Measurements from ENCODE around the gene COLEC12. TPM values are rescaled to one million over a fixed set of nuclear protein-coding genes. Genes with fewer than 3 reads are reported as not detected.

The COLEC12 gene
- total and polyA plus RNA-seq, 8 donors = 0.35 to 5.5 (median 1.3) TPM

- no peak for ATAC-seq
- DNase-seq = no peak
- 57 to 59% methylated on average over 1 of the region's 1 CpG for WGBS, 2 donors
- Histone ChIP-seq H3K4me3 (no peak overlapping the region), H3K4me1 (peaks cover 0 to 7% (median 0%) of the 10 kb centered on the region in 3 donors), H3K36me3 (no peaks in the 10 kb centered on the region), H3K9me3 (no peaks in the 10 kb centered on the region), H3K27me3 (no peaks in the 10 kb centered on the region), H3K27ac (no peak overlapping the region)
- TF ChIP-seq, protein P1, sequence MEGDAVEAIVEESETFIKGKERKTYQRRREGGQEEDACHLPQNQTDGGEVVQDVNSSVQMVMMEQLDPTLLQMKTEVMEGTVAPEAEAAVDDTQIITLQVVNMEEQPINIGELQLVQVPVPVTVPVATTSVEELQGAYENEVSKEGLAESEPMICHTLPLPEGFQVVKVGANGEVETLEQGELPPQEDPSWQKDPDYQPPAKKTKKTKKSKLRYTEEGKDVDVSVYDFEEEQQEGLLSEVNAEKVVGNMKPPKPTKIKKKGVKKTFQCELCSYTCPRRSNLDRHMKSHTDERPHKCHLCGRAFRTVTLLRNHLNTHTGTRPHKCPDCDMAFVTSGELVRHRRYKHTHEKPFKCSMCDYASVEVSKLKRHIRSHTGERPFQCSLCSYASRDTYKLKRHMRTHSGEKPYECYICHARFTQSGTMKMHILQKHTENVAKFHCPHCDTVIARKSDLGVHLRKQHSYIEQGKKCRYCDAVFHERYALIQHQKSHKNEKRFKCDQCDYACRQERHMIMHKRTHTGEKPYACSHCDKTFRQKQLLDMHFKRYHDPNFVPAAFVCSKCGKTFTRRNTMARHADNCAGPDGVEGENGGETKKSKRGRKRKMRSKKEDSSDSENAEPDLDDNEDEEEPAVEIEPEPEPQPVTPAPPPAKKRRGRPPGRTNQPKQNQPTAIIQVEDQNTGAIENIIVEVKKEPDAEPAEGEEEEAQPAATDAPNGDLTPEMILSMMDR (IDR thresholded peaks at IDR 0.05) = no peak
- intact Hi-C loops (cut with DNase I) = no loop called here
- no peak for FAIRE-seq
Measured at GRCh38 chr18:320155-320554, 180.3 kb downstream of the COLEC12 start.

GRCh38 chr18:319720-320119 is 180.8 kb downstream of the COLEC12 start:
- FAIRE-seq (no peak), DNase-seq (no peak), ATAC-seq (no peak)
- H3K36me3 ChIP-seq = no peaks in the 10 kb centered on the region
- peaks cover 0 to 7% (median 0%) of the 10 kb centered on the region in 3 donors for H3K4me1 ChIP-seq
- H3K4me3 ChIP-seq = no peak overlapping the region
- no peak overlapping the region for H3K27ac ChIP-seq
- TF ChIP-seq, protein P1 (IDR thresholded peaks at IDR 0.05) = no peak
- 92 to 94% methylated on average over 5 of the region's 5 CpGs for WGBS, 2 donors
- no peaks in the 10 kb centered on the region for H3K9me3 ChIP-seq
- intact Hi-C loops (cut with DNase I) = no loop called here
- no peaks in the 10 kb centered on the region for H3K27me3 ChIP-seq

GRCh38 chr18:318791-319291 is 181.7 kb downstream of the COLEC12 start:
- ATAC-seq = no peak
- DNase-seq = no peak
- Histone ChIP-seq H3K27ac (no peak overlapping the region), H3K4me1 (peaks cover 0 to 7% (median 0%) of the 10 kb centered on the region in 3 donors), H3K27me3 (no peaks in the 10 kb centered on the region), H3K9me3 (no peaks in the 10 kb centered on the region), H3K36me3 (no peaks in the 10 kb centered on the region), H3K4me3 (no peak overlapping the region)
- intact Hi-C loops (cut with DNase I) = no loop called here
- TF ChIP-seq, protein P1 (IDR thresholded peaks at IDR 0.05) = no peak
- 82 to 90% methylated on average over 9 of the region's 9 CpGs for WGBS, 2 donors
- FAIRE-seq = no peak

- Histone ChIP-seq H3K36me3 (no peaks in the 10 kb centered on the region), H3K27me3 (no peaks in the 10 kb centered on the region), H3K27ac (no peak overlapping the region), H3K9me3 (no peaks in the 10 kb centered on the region), H3K4me1 (peaks cover 0 to 3% (median 0%) of the 10 kb centered on the region in 3 donors), H3K4me3 (no peak overlapping the region)
- WGBS, 2 donors = 95 to 99% methylated on average over 4 to 6 of the region's 6 CpGs
- no peak for DNase-seq
- no peak for ATAC-seq
- FAIRE-seq = no peak
- intact Hi-C loops (cut with DNase I) = no loop called here
- TF ChIP-seq, protein P1 (IDR thresholded peaks at IDR 0.05) = no peak
Measured at GRCh38 chr18:317618-318017, 182.9 kb downstream of the COLEC12 start.

DNA sequence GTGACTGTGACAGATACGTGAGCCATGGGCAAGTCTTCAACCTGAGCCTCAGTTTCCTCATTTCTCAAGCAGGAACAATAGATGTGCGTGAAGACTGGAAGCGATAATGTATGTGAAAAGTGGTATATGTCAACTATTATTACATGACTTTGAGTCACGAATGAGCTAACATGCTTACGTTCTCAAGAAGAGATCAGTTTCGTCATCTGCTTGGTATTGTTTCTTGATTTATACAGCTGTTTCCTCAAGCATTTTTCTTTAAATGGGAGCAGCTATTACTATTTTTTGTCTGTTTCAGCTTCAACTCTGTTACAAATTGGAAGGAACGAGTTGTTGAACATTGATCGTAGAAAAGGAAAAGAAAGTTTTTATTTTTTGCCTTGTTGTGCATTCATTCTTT is 184.1 kb downstream of the COLEC12 start:
- no peak for FAIRE-seq
- WGBS, 2 donors = 81 to 83% methylated on average over 8 of the region's 8 CpGs
- no peaks in the 10 kb centered on the region for H3K36me3 ChIP-seq
- H3K4me3 ChIP-seq = no peak overlapping the region
- H3K27ac ChIP-seq = no peak overlapping the region
- H3K4me1 ChIP-seq = no peaks in the 10 kb centered on the region
- intact Hi-C loops (cut with DNase I) = no loop called here
- TF ChIP-seq, protein P1 (IDR thresholded peaks at IDR 0.05) = no peak
- no peaks in the 10 kb centered on the region for H3K9me3 ChIP-seq
- H3K27me3 ChIP-seq = no peaks in the 10 kb centered on the region
- DNase-seq = no peak
- no peak for ATAC-seq
